Measurements from ENCODE around the gene HHAT.
"Not testable (repeated sequence)": the region's sequence is repeated elsewhere in the genome, so short reads cannot be mapped to it uniquely, and the experiment has no call there.

Gene HHAT

GRCh38 chr1:210654176-210654981 lies 325.7 kb downstream of the HHAT start:
- H3K4me3 ChIP-seq (ENCODE audit: insufficient read depth, low read depth, low read length, poor library complexity, severe bottlenecking): no peak overlapping the region
- H3K9me3 ChIP-seq (ENCODE audit: control insufficient read depth, low read length): no peaks in the 10 kb centered on the region
- DNase-seq: no peak
- H3K27me3 ChIP-seq (replicated peaks; ENCODE audit: control insufficient read depth, insufficient read depth, low read length, poor library complexity, severe bottlenecking): no peaks in the 10 kb centered on the region
- no peaks in the 10 kb centered on the region for H3K36me3 ChIP-seq (ENCODE audit: control insufficient read depth, insufficient read depth, low read length)
- H3K4me1 ChIP-seq (ENCODE audit: control insufficient read depth, insufficient read depth, low read length, poor library complexity, severe bottlenecking): no peaks in the 10 kb centered on the region
- H3K27ac ChIP-seq (ENCODE audit: insufficient read depth, low read length, poor library complexity, severe bottlenecking): no peak overlapping the region

DNA sequence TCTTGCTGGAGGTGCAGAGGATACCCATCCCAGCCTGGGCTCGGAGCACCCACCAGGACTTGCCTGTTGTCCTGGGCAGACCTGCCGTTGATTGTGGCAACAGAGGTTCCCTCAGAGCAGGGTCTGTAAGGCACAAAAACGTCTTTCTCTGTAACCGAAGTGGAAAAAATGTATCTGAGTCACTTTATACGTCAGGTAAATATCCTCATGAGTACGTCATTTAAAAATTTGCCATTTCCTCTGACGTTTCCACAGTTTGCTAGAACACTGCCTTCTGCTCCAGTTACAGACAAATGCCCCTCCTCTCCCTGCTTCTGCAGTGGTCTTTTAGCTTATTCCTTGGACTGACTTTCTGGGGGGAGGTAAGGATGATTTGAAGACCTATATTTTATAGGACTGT lies 326.8 kb downstream of the HHAT start:
- Histone ChIP-seq H3K4me1 (ENCODE audit: control insufficient read depth, insufficient read depth, low read length, poor library complexity, severe bottlenecking) (no peaks in the 10 kb centered on the region), H3K9me3 (ENCODE audit: control insufficient read depth, low read length) (no peaks in the 10 kb centered on the region), H3K27me3 (replicated peaks; ENCODE audit: control insufficient read depth, insufficient read depth, low read length, poor library complexity, severe bottlenecking) (no peaks in the 10 kb centered on the region), H3K27ac (ENCODE audit: insufficient read depth, low read length, poor library complexity, severe bottlenecking) (no peak overlapping the region), H3K4me3 (ENCODE audit: insufficient read depth, low read depth, low read length, poor library complexity, severe bottlenecking) (no peak overlapping the region), H3K36me3 (ENCODE audit: control insufficient read depth, insufficient read depth, low read length) (no peaks in the 10 kb centered on the region)
- no peak for DNase-seq

DNA sequence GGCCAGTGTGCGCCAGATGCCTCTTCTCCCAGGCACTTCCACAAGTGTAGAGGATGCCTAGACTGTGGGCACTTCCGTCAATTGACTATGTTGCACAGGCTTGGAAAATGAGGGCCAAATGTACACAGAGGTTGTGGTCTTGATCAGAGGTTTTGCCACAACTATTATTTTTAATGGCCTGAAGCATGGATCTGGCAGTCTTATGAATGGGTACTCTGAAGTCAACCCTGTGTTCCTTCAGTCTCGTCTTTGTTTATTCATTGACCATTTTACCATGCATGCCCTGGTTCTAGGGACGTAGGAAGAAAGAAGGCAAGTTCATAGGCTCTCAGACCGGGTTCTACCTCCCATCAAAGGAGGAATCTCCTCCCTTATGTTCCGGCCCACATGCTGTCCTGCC lies 329.1 kb downstream of the HHAT start:
- Histone ChIP-seq H3K4me3 (ENCODE audit: insufficient read depth, low read depth, low read length, poor library complexity, severe bottlenecking) (no peak overlapping the region), H3K27ac (ENCODE audit: insufficient read depth, low read length, poor library complexity, severe bottlenecking) (no peak overlapping the region), H3K9me3 (ENCODE audit: control insufficient read depth, low read length) (no peaks in the 10 kb centered on the region), H3K4me1 (ENCODE audit: control insufficient read depth, insufficient read depth, low read length, poor library complexity, severe bottlenecking) (no peaks in the 10 kb centered on the region), H3K36me3 (ENCODE audit: control insufficient read depth, insufficient read depth, low read length) (no peaks in the 10 kb centered on the region), H3K27me3 (replicated peaks; ENCODE audit: control insufficient read depth, insufficient read depth, low read length, poor library complexity, severe bottlenecking) (no peaks in the 10 kb centered on the region)
- DNase-seq: no peak

GRCh38 chr1:210661520-210661919 lies 332.8 kb downstream of the HHAT start:
- H3K9me3 ChIP-seq (ENCODE audit: control insufficient read depth, low read length); H3K27ac ChIP-seq (ENCODE audit: insufficient read depth, low read length, poor library complexity, severe bottlenecking); H3K36me3 ChIP-seq (ENCODE audit: control insufficient read depth, insufficient read depth, low read length); H3K4me1 ChIP-seq (ENCODE audit: control insufficient read depth, insufficient read depth, low read length, poor library complexity, severe bottlenecking); H3K27me3 ChIP-seq (replicated peaks; ENCODE audit: control insufficient read depth, insufficient read depth, low read length, poor library complexity, severe bottlenecking); H3K4me3 ChIP-seq (ENCODE audit: insufficient read depth, low read depth, low read length, poor library complexity, severe bottlenecking); DNase-seq: not testable (repeated sequence)

DNA sequence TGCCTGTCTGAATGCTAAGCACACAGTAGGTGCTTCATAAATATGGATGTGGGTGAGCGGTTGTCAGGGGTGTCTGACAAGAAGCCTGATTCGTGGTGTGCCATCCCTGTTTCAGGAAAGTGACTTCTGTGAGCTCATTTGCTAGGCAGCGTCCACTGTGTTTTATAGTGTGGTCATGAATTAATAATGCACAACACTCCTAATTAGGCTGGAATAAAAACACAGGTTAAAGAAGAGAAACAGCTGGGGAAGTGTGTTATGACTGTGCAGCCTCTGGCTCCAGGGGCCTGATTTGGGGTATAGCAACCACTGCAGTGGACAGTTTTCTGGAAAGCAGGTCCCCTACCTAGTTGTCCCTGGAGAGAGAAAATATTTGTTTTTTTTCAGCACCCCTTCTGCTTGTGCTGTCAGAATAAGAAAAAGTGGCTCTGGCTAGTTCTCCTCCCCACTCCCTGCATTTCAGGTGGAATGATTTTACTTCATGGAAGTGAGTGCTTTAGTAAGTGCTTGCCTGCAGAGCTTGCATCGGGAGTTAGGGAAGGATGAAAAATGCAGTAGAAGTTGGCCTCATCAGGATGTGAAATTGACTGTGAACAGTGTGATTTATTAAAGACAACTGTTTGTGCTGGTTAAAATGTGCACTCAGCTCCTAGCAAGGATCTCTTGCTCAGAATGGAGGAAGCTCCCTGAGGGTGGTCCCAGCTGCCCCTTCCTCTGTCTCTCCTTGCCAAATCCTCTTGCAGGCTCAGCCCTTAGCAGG lies 333.8 kb downstream of the HHAT start:
- H3K9me3 ChIP-seq (ENCODE audit: control insufficient read depth, low read length): no peaks in the 10 kb centered on the region
- H3K27me3 ChIP-seq (replicated peaks; ENCODE audit: control insufficient read depth, insufficient read depth, low read length, poor library complexity, severe bottlenecking): no peaks in the 10 kb centered on the region
- no peak overlapping the region for H3K27ac ChIP-seq (ENCODE audit: insufficient read depth, low read length, poor library complexity, severe bottlenecking)
- H3K4me1 ChIP-seq (ENCODE audit: control insufficient read depth, insufficient read depth, low read length, poor library complexity, severe bottlenecking): no peaks in the 10 kb centered on the region
- H3K36me3 ChIP-seq (ENCODE audit: control insufficient read depth, insufficient read depth, low read length): no peaks in the 10 kb centered on the region
- no peak for DNase-seq
- H3K4me3 ChIP-seq (ENCODE audit: insufficient read depth, low read depth, low read length, poor library complexity, severe bottlenecking): no peak overlapping the region

DNA sequence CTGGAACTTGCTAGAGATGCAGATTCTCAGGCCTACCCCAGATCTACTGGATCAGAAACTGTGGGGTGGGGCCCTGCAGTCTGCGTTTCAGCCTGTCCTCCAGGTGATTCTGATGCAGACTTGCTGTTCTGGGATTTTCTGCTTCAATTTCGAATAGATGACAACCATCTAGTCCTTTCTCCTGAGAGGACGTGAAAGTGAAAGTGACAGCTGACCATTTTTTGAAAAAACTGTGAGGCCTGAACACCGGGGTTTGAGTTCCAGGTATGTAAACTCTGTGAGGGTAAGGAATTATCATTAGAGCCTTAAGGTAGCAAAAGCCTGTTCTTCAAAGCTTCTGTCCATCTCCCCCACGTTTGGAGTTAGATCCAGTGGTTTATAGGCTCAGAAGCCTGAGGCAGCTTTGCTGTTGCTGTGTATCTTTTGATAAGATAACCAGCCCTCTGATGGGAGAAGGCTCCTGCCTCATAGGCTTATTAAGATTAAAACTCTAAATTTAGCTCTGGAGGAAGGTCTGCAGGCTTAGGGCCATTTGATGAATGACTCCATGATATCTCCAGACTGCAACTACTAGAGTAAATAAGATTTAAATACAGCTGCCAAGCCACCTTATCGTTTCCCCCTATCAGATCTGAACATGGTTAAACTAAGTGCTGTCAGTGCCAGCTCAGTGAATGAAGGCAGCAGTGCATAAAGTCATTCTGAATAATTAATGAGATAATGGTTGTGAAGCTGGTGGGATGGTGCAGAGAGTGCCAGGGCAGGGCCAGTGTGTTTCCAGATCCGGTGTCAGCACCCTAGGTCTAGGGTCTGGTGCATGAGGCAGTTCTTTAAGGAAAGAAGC lies 335.2 kb downstream of the HHAT start:
- H3K36me3 ChIP-seq (ENCODE audit: control insufficient read depth, insufficient read depth, low read length): no peaks in the 10 kb centered on the region
- no peak overlapping the region for H3K4me3 ChIP-seq (ENCODE audit: insufficient read depth, low read depth, low read length, poor library complexity, severe bottlenecking)
- no peaks in the 10 kb centered on the region for H3K4me1 ChIP-seq (ENCODE audit: control insufficient read depth, insufficient read depth, low read length, poor library complexity, severe bottlenecking)
- H3K27me3 ChIP-seq (replicated peaks; ENCODE audit: control insufficient read depth, insufficient read depth, low read length, poor library complexity, severe bottlenecking): no peaks in the 10 kb centered on the region
- H3K9me3 ChIP-seq (ENCODE audit: control insufficient read depth, low read length): no peaks in the 10 kb centered on the region
- DNase-seq: no peak
- H3K27ac ChIP-seq (ENCODE audit: insufficient read depth, low read length, poor library complexity, severe bottlenecking): no peak overlapping the region

GRCh38 chr1:210669951-210670350 lies 341.2 kb downstream of the HHAT start:
- Histone ChIP-seq H3K4me1 (ENCODE audit: control insufficient read depth, insufficient read depth, low read length, poor library complexity, severe bottlenecking) (no peaks in the 10 kb centered on the region), H3K4me3 (ENCODE audit: insufficient read depth, low read depth, low read length, poor library complexity, severe bottlenecking) (no peak overlapping the region), H3K36me3 (ENCODE audit: control insufficient read depth, insufficient read depth, low read length) (no peaks in the 10 kb centered on the region), H3K27ac (ENCODE audit: insufficient read depth, low read length, poor library complexity, severe bottlenecking) (no peak overlapping the region), H3K27me3 (replicated peaks; ENCODE audit: control insufficient read depth, insufficient read depth, low read length, poor library complexity, severe bottlenecking) (no peaks in the 10 kb centered on the region), H3K9me3 (ENCODE audit: control insufficient read depth, low read length) (no peaks in the 10 kb centered on the region)
- DNase-seq: no peak

DNA sequence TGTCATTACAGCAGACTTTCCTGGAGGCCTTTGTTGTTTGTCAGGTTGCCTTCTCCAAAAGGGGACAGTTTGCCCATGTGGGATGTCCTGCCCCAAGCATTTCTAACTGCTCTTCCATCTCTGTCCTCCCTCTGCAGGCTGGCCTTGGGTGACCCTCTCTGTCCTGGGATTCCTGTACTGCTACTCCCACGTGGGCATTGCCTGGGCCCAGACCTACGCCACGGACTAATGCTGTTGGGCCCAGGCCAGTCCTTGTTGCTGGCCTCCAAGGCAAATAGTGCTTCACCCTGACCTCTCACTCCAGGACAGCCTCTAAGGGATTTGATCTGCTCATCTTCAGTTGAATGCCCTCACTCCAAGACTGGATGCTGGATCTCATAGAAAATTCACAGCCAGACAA lies 345.4 kb downstream of the HHAT start:
- H3K27me3 ChIP-seq (replicated peaks; ENCODE audit: control insufficient read depth, insufficient read depth, low read length, poor library complexity, severe bottlenecking): no peaks in the 10 kb centered on the region
- H3K9me3 ChIP-seq (ENCODE audit: control insufficient read depth, low read length): no peaks in the 10 kb centered on the region
- H3K27ac ChIP-seq (ENCODE audit: insufficient read depth, low read length, poor library complexity, severe bottlenecking): no peak overlapping the region
- no peak overlapping the region for H3K4me3 ChIP-seq (ENCODE audit: insufficient read depth, low read depth, low read length, poor library complexity, severe bottlenecking)
- no peaks in the 10 kb centered on the region for H3K36me3 ChIP-seq (ENCODE audit: control insufficient read depth, insufficient read depth, low read length)
- H3K4me1 ChIP-seq (ENCODE audit: control insufficient read depth, insufficient read depth, low read length, poor library complexity, severe bottlenecking): no peaks in the 10 kb centered on the region
- DNase-seq: no peak

DNA sequence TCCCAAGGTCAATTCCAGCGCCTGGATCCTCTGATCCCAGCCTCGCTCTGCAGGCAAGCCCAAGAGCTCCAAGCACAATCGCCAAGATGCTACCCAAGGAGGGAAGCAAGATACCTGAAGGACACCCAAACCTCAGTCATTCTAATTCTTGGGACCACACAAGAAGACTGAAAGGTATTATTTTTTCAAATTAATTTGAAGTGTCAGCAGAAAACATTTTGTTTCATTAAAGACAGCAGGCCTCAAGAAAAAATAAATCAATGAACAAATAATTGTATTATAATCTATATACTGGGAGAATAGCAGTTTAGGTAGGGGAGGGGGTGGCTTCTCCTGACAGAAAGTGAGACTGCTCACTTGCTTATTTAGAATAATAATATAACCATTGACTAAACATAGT lies 347.8 kb downstream of the HHAT start:
- no peaks in the 10 kb centered on the region for H3K36me3 ChIP-seq (ENCODE audit: control insufficient read depth, insufficient read depth, low read length)
- H3K27me3 ChIP-seq (replicated peaks; ENCODE audit: control insufficient read depth, insufficient read depth, low read length, poor library complexity, severe bottlenecking): no peaks in the 10 kb centered on the region
- H3K9me3 ChIP-seq (ENCODE audit: control insufficient read depth, low read length): no peaks in the 10 kb centered on the region
- no peaks in the 10 kb centered on the region for H3K4me1 ChIP-seq (ENCODE audit: control insufficient read depth, insufficient read depth, low read length, poor library complexity, severe bottlenecking)
- DNase-seq: no peak
- no peak overlapping the region for H3K4me3 ChIP-seq (ENCODE audit: insufficient read depth, low read depth, low read length, poor library complexity, severe bottlenecking)
- H3K27ac ChIP-seq (ENCODE audit: insufficient read depth, low read length, poor library complexity, severe bottlenecking): no peak overlapping the region

- no peak overlapping the region for H3K27ac ChIP-seq (ENCODE audit: insufficient read depth, low read length, poor library complexity, severe bottlenecking)
- no peaks in the 10 kb centered on the region for H3K9me3 ChIP-seq (ENCODE audit: control insufficient read depth, low read length)
- no peak for DNase-seq
- H3K4me1 ChIP-seq (ENCODE audit: control insufficient read depth, insufficient read depth, low read length, poor library complexity, severe bottlenecking): no peaks in the 10 kb centered on the region
- no peak overlapping the region for H3K4me3 ChIP-seq (ENCODE audit: insufficient read depth, low read depth, low read length, poor library complexity, severe bottlenecking)
- H3K27me3 ChIP-seq (replicated peaks; ENCODE audit: control insufficient read depth, insufficient read depth, low read length, poor library complexity, severe bottlenecking): no peaks in the 10 kb centered on the region
- H3K36me3 ChIP-seq (ENCODE audit: control insufficient read depth, insufficient read depth, low read length): no peaks in the 10 kb centered on the region
These were observed 348.8 kb downstream of the HHAT start for GRCh38 chr1:210677533-210677932.
